Spleen (tissue), 7 donors: ENCODE results near the gene ZNHIT2.

Source experiments
- CTCF ChIP-seq, 11 experiments: fragments of 200-600 bp in 7 of 11; fragments of 450-650 bp in 4 of 11; sonication (generic) in 4 of 11; IDR thresholded peaks in 8 of 11; conservative IDR thresholded peaks in 3 of 11; 1 replicate in 7 of 11; 2 replicates in 4 of 11; pipeline versions ENCODE4 v1.4.0 to v1.8.0; 2016 to 2021; ENCODE audit warnings: antibody characterized with exemption in 11 of 11, inconsistent platforms in 4 of 11, mild to moderate bottlenecking in 1 of 11
- POLR2A ChIP-seq, 3 donors: fragments of 450-650 bp; IDR thresholded peaks; one replicate each; pipeline ENCODE4 v1.5.1; 2017; ENCODE audit warnings: antibody characterized with exemption in 3 of 3, mild to moderate bottlenecking in 1 of 3
- POLR2AphosphoS5 ChIP-seq, 3 donors: sonication (generic); formaldehyde crosslinking; IDR thresholded peaks; one replicate each; pipeline ENCODE4 v1.5.1; 2017; ENCODE audit warnings: antibody characterized with exemption in 3 of 3
- donor health status: DM: no; HTN: no; CAD: no; lungs with moderate emphysema.
- donor health status: DM: no; HTN: no; CAD: no.
- donor health status: DM: no; HTN: no; CAD: no.

- no peak for TF ChIP-seq POLR2A (IDR thresholded peaks at IDR 0.05)
- no peak for TF ChIP-seq CTCF (IDR thresholded peaks at IDR 0.05 in 8 of 11, conservative IDR thresholded peaks at IDR 0.05 in 3 of 11)
- TF ChIP-seq POLR2AphosphoS5 (IDR thresholded peaks at IDR 0.05), result no peak
Measured at GRCh38 chr11:65134952-65135632, 17.6 kb upstream of the ZNHIT2 start.
